HCT116 (cell line): ENCODE measurements around the gene IL17RA. TPM values are rescaled to one million over a fixed set of nuclear protein-coding genes. Genes with fewer than 3 reads are reported as not detected.

Experiments used
- ATAC-seq: fragments of 200-7000 bp; cut with Tn5 transposase; 2 replicates; pipeline ENCODE4 v1.9.1; 2020; ENCODE audit warnings: mild to moderate bottlenecking, moderate library complexity
- BruUV-seq: library from RNA; stranded (reverse); fragments of 400-500 nt; replicated peaks from 2 replicates; lab custom pipeline; 2021; lab: Mats Ljungman, UMichigan
- CTCF ChIA-PET: fragments of 300-600 bp; sonication (Branson Sonifier 250); formaldehyde crosslinking; loops from one replicate; lab custom pipeline; 2021; ENCODE audit warnings: antibody characterized with exemption; lab: Charles Lee
- POLR2A ChIA-PET: fragments of 300-600, 350-600 bp; sonication (Branson Sonifier 250); formaldehyde crosslinking; loops from one replicate; lab custom pipeline; 2021; ENCODE audit warnings: antibody characterized with exemption; lab: Charles Lee
- RAD21 ChIA-PET, 2 experiments: fragments of 300-600 bp; sonication (Branson Sonifier 250); formaldehyde crosslinking; loops; one replicate each; lab custom pipeline; 2023; ENCODE audit warnings: low total read pairs in 2 of 2; ENCODE audit not compliant: uncharacterized antibody in 2 of 2, unreplicated experiment in 2 of 2, low non-redundant PET in 1 of 2; lab: Charles Lee
- DNase-seq: peaks from one replicate; pipeline ENCODE4 v3.0.0-alpha.2; 2010; ENCODE audit warnings: low read depth, low spot score
- H2AFZ ChIP-seq: fragments of 200-600 bp; shearing (Covaris generic), sonication (generic); 2 replicates; pipeline ENCODE4 v1.6.1; 2017; ENCODE audit warnings: low read depth, mixed run types, mixed read lengths, antibody characterized with exemption, low read length; ENCODE audit not compliant: poor library complexity, severe bottlenecking
- H3K27ac ChIP-seq: 2 replicates; pipeline ENCODE4 v1.5.1; 2012; ENCODE audit warnings: low read depth, low read length
- H3K27me3 ChIP-seq: fragments of 200-600 bp; sonication (generic); 2 replicates; pipeline ENCODE4 v1.6.1; 2016; ENCODE audit warnings: mixed run types, low read length, mixed read lengths; ENCODE audit not compliant: insufficient read depth
- H3K36me3 ChIP-seq, 2 experiments: fragments of 200-500 bp in 1 of 2; fragments of 200-600 bp in 1 of 2; sonication (Bioruptor generic) in 1 of 2; sonication (generic) in 1 of 2; 2 replicates each; pipeline versions ENCODE4 v1.5.1 to v1.6.1; 2014 to 2016; ENCODE audit warnings: low read length in 2 of 2, inconsistent platforms in 1 of 2, mixed read lengths in 1 of 2, mixed run types in 1 of 2; ENCODE audit not compliant: insufficient read depth in 2 of 2, control insufficient read depth in 1 of 2
- H3K4me1 ChIP-seq, 2 experiments: fragments of 200-600 bp in 1 of 2; sonication (generic) in 1 of 2; 2 replicates each; pipeline versions ENCODE4 v1.5.1 to v1.6.1; 2012 to 2017; ENCODE audit warnings: low read length in 2 of 2, inconsistent platforms in 1 of 2, mild to moderate bottlenecking in 1 of 2, mixed read lengths in 1 of 2, mixed run types in 1 of 2, moderate library complexity in 1 of 2; ENCODE audit not compliant: insufficient read depth in 2 of 2, control insufficient read depth in 1 of 2
- H3K4me2 ChIP-seq: fragments of 200-600 bp; sonication (generic); 2 replicates; pipeline ENCODE4 v1.6.1; 2017; ENCODE audit warnings: mixed run types, low read length, mixed read lengths
- H3K4me3 ChIP-seq, 2 experiments: fragments of 200-600 bp in 1 of 2; sonication (generic) in 1 of 2; replicated peaks in 1 of 2; 2 replicates each; pipeline ENCODE4 v1.5.1; 2011 to 2016; ENCODE audit warnings: low read length in 2 of 2, control low read depth in 1 of 2, low read depth in 1 of 2, mild to moderate bottlenecking in 1 of 2, mixed read lengths in 1 of 2, mixed run types in 1 of 2
- H3K79me2 ChIP-seq: fragments of 200-600 bp; sonication (generic); 2 replicates; pipeline ENCODE4 v1.6.1; 2017; ENCODE audit warnings: mild to moderate bottlenecking, mixed run types, low read length, moderate library complexity, mixed read lengths; ENCODE audit not compliant: insufficient read depth
- H3K9ac ChIP-seq: fragments of 200-600 bp; sonication (generic); 2 replicates; pipeline ENCODE4 v1.6.1; 2016; ENCODE audit warnings: low read length, mixed read lengths
- H3K9me2 ChIP-seq: fragments of 200-600 bp; sonication (generic), shearing (Covaris generic); 2 replicates; pipeline ENCODE4 v1.6.1; 2017; ENCODE audit warnings: mixed run types, mild to moderate bottlenecking, moderate library complexity; ENCODE audit not compliant: insufficient read depth
- H3K9me3 ChIP-seq, 2 experiments: fragments of 200-500 bp in 1 of 2; fragments of 200-600 bp in 1 of 2; sonication (Bioruptor generic) in 1 of 2; sonication (generic) in 1 of 2; 2 replicates each; pipeline ENCODE4 v1.6.1; 2014 to 2017; ENCODE audit warnings: low read length in 2 of 2, mixed read lengths in 2 of 2, inconsistent platforms in 1 of 2, low read depth in 1 of 2, mild to moderate bottlenecking in 1 of 2, mixed run types in 1 of 2, moderate library complexity in 1 of 2; ENCODE audit not compliant: control insufficient read depth in 1 of 2, insufficient read depth in 1 of 2
- H4K20me1 ChIP-seq: fragments of 200-600 bp; sonication (generic), shearing (Covaris generic); 2 replicates; pipeline ENCODE4 v1.6.1; 2017; ENCODE audit warnings: mixed run types, mild to moderate bottlenecking, moderate library complexity; ENCODE audit not compliant: insufficient read depth
- ATF3 ChIP-seq: IDR thresholded peaks from 2 replicates; pipeline ENCODE4 v1.6.1; 2012
- EZH2 ChIP-seq: fragments of 200-600 bp; sonication (generic); IDR thresholded peaks from 2 replicates; pipeline ENCODE4 v1.6.1; 2017; ENCODE audit warnings: antibody characterized with exemption, mixed run types
- MAX ChIP-seq: IDR thresholded peaks from 2 replicates; pipeline ENCODE4 v1.6.1; 2012
- REST ChIP-seq: IDR thresholded peaks from 2 replicates; pipeline ENCODE4 v1.6.1; 2012; ENCODE audit warnings: low read depth
- ZNF274 ChIP-seq: fragments of 200-500 bp; sonication (Bioruptor generic); IDR thresholded peaks from 2 replicates; pipeline ENCODE4 v1.6.1; 2014; ENCODE audit warnings: mild to moderate bottlenecking, low read depth, low read length, inconsistent platforms
- intact Hi-C: fragments of 100-400 bp; cut with micrococcal nuclease; formaldehyde crosslinking; loops from 2 replicates; pipeline ENCODE4 v1.10.0; 2022
- total RNA-seq: library from RNA; stranded (reverse); gene quantifications from one replicate; pipeline ENCODE4 v1.2.1, GENCODE V29; 2021; ENCODE audit not compliant: unreplicated experiment

The IL17RA gene
- total RNA-seq, 1 experiment from 2014 or later: 17.3 TPM

GRCh38 chr22:17108256-17109112, 23.7 kb downstream of the IL17RA start:
- Histone ChIP-seq H4K20me1 (no peaks in the 10 kb centered on the region), H3K27ac (no peak overlapping the region), H3K36me3 (peaks cover 0 to 5% of the 10 kb centered on the region in 2 experiments; a peak in 1 of 4 replicates), H3K4me2 (no peak overlapping the region), H2AFZ (no peak overlapping the region), H3K79me2 (no peaks in the 10 kb centered on the region), H3K27me3 (no peaks in the 10 kb centered on the region), H3K9ac (no peak overlapping the region), H3K9me3 (no peaks in the 10 kb centered on the region), H3K9me2 (no peaks in the 10 kb centered on the region), H3K4me3 (no peak overlapping the region), H3K4me1 (no peaks in the 10 kb centered on the region)
- RAD21 ChIA-PET: no interaction called here
- DNase-seq (no peak), ATAC-seq (no peak)
- intact Hi-C loops: no loop called here
- POLR2A ChIA-PET: no interaction called here
- no TSS peak for BruUV-seq
- CTCF ChIA-PET: no interaction called here
- TF ChIP-seq REST: no peak
- no peak for TF ChIP-seq EZH2
- TF ChIP-seq ZNF274: no peak
- TF ChIP-seq ATF3: no peak
- no peak for TF ChIP-seq MAX
